Natural killer cell (primary cell): Measurements from ENCODE around the gene NCR2. TPM values are rescaled to one million over a fixed set of nuclear protein-coding genes. Genes with fewer than 3 reads are reported as not detected.
A peak's percentile ranks its signal among the peaks of the same experiment; 100 is the strongest.

Experiments
- ATAC-seq, 3 donors: fragments of 150-1000 bp in 2 of 3; fragments of 200-7000 bp in 1 of 3; cut with Tn5 transposase; 1 replicate in 1 of 3; 2 replicates in 2 of 3; pipeline ENCODE4 v1.10.0; 2021; ENCODE audit warnings: mild to moderate bottlenecking in 2 of 3, moderate library complexity in 2 of 3
- DNase-seq, 2 donors: peaks; one replicate each; pipeline versions ENCODE4 v3.0.0 to v3.0.0-alpha.2; 2013 to 2021; ENCODE audit warnings: mixed read lengths in 1 of 2
- H3K27ac ChIP-seq: one replicate; pipeline ENCODE4 v1.5.1; 2013; ENCODE audit warnings: mild to moderate bottlenecking, low read length
- H3K27me3 ChIP-seq: one replicate; pipeline ENCODE4 v1.6.1; 2013; ENCODE audit warnings: low read length; ENCODE audit not compliant: control insufficient read depth, insufficient read depth
- H3K36me3 ChIP-seq: one replicate; pipeline ENCODE4 v1.6.1; 2013; ENCODE audit warnings: low read length; ENCODE audit not compliant: control insufficient read depth, insufficient read depth
- H3K4me1 ChIP-seq: one replicate; pipeline ENCODE4 v1.6.1; 2013; ENCODE audit warnings: low read length; ENCODE audit not compliant: control insufficient read depth, insufficient read depth
- H3K4me3 ChIP-seq: one replicate; pipeline ENCODE4 v1.5.1; 2013; ENCODE audit warnings: low read length
- H3K9me3 ChIP-seq: one replicate; pipeline ENCODE4 v1.6.1; 2013; ENCODE audit warnings: low read length; ENCODE audit not compliant: control insufficient read depth, insufficient read depth
- H3K27ac Mint-ChIP-seq, 2 donors: one replicate each; pipeline ENCODE4 v1.8.0; 2022; ENCODE audit warnings: mild to moderate bottlenecking in 2 of 2, mixed read lengths in 2 of 2, moderate library complexity in 1 of 2
- H3K27me3 Mint-ChIP-seq, 2 donors: one replicate each; pipeline ENCODE4 v1.8.0; 2022; ENCODE audit warnings: low read depth in 2 of 2, mixed read lengths in 2 of 2
- H3K36me3 Mint-ChIP-seq: one replicate; pipeline ENCODE4 v1.8.0; 2022; ENCODE audit warnings: mixed read lengths
- H3K4me1 Mint-ChIP-seq, 2 donors: one replicate each; pipeline ENCODE4 v1.8.0; 2022; ENCODE audit warnings: mixed read lengths in 2 of 2
- H3K4me3 Mint-ChIP-seq: one replicate; pipeline ENCODE4 v1.8.0; 2022; ENCODE audit warnings: mild to moderate bottlenecking, moderate library complexity, mixed read lengths
- H3K9me3 Mint-ChIP-seq, 2 donors: one replicate each; pipeline ENCODE4 v1.8.0; 2022; ENCODE audit warnings: mixed read lengths in 2 of 2
- CTCF ChIP-seq: fragments of 200-600 bp; IDR thresholded peaks from one replicate; pipeline ENCODE4 v1.8.0; 2022; ENCODE audit warnings: antibody characterized with exemption
- WGBS: methylation state at CpG from one replicate; pipeline ENCODE4 v1.1.7; 2013; ENCODE audit warnings: missing lambda C conversion rate; ENCODE audit not compliant: insufficient coverage; 5-methylcytosine and 5-hydroxymethylcytosine counted together
- intact Hi-C: fragments of 100-400 bp; cut with micrococcal nuclease; formaldehyde crosslinking; loops from one replicate; pipeline ENCODE4 v1.14.2; 2022
- total RNA-seq, 4 donors: library from RNA; stranded (reverse); fragments of 120-200 nt in 1 of 4; gene quantifications; one replicate each; pipeline versions ENCODE4 v1.2.3 to v1.2.4, GENCODE V29; 2013 to 2022

Gene NCR2
- total RNA-seq, 3 donors from 2014 or later (not counting 1 experiment from before 2014, with no cell fraction given) = not detected

GRCh38 chr6:41370488-41371111 lies 35.2 kb downstream of the NCR2 start:
- peaks cover 28 to 33% of the 10 kb centered on the region in 2 donors for H3K4me1 Mint-ChIP-seq
- WGBS = 65% methylated on average over 6 of the region's 6 CpGs
- intact Hi-C loops = no loop called here
- no peaks in the 10 kb centered on the region for H3K36me3 Mint-ChIP-seq
- peak in 1 of 2 donors; percentile 10 for DNase-seq
- peaks cover 51 to 78% of the 10 kb centered on the region in 2 donors for H3K27me3 Mint-ChIP-seq
- no peak overlapping the region for H3K27ac Mint-ChIP-seq
- H3K9me3 Mint-ChIP-seq = no peaks in the 10 kb centered on the region
- Histone ChIP-seq H3K9me3 (no peaks in the 10 kb centered on the region), H3K4me3 (no peak overlapping the region), H3K36me3 (no peaks in the 10 kb centered on the region), H3K4me1 (peaks cover 41% of the 10 kb centered on the region), H3K27ac (no peak overlapping the region), H3K27me3 (peaks cover 52% of the 10 kb centered on the region)
- no peak for TF ChIP-seq CTCF
- ATAC-seq = no peak
- H3K4me3 Mint-ChIP-seq = peak overlapping the region; percentile 43

DNA sequence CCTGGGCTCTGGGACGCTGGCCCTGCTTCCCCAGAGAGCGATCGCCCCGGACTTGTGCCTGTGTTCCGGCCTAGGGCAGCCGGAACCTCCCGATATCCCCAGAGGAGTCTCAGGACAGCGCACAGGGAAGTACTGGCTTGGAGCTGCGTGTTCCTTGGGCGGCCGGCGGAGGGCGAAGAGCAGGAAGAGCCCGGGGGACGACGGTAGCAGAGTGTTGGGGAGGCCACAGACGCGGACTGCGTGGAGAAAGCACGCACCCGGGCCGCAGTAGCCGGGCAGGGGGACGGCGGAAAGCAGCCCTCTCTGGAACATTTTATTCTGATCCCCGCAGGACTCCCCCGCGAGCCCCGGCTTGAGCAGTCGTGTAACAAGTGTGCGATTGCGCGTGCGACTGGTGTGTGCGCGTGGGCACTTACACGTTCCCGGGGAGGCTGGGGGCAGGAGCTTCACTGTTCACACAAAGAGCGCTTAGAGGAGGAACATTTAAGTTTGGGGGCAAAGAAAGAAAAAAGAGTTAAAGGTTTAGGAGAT lies 36.1 kb downstream of the NCR2 start:
- H3K27ac ChIP-seq = no peak overlapping the region
- no peaks in the 10 kb centered on the region for H3K36me3 Mint-ChIP-seq
- no peak for TF ChIP-seq CTCF
- WGBS = 4% methylated on average over 39 of the region's 39 CpGs
- H3K9me3 ChIP-seq = no peaks in the 10 kb centered on the region
- H3K4me3 ChIP-seq = peak overlapping the region; percentile 14
- H3K36me3 ChIP-seq = no peaks in the 10 kb centered on the region
- peaks cover 28 to 33% of the 10 kb centered on the region in 2 donors for H3K4me1 Mint-ChIP-seq
- peaks cover 60 to 80% of the 10 kb centered on the region in 2 donors for H3K27me3 Mint-ChIP-seq
- H3K4me1 ChIP-seq = peaks cover 41% of the 10 kb centered on the region
- H3K27me3 ChIP-seq = peaks cover 61% of the 10 kb centered on the region
- H3K4me3 Mint-ChIP-seq = peak overlapping the region; percentile 82
- no peaks in the 10 kb centered on the region for H3K9me3 Mint-ChIP-seq
- peak in 1 of 2 donors; percentile 31 for DNase-seq
- ATAC-seq = peak in 1 of 3 donors; percentile 22
- intact Hi-C loops = no loop called here
- peak overlapping the region in 1 of 2 donors; percentile 55 for H3K27ac Mint-ChIP-seq

- Mint-ChIP-seq H3K9me3 (no peaks in the 10 kb centered on the region), H3K36me3 (no peaks in the 10 kb centered on the region), H3K27ac (no peak overlapping the region), H3K4me1 (peaks cover 28 to 33% of the 10 kb centered on the region in 2 donors), H3K4me3 (peak overlapping the region; percentile 82), H3K27me3 (peaks cover 65 to 86% of the 10 kb centered on the region in 2 donors)
- Histone ChIP-seq H3K36me3 (no peaks in the 10 kb centered on the region), H3K9me3 (no peaks in the 10 kb centered on the region), H3K27me3 (peaks cover 65% of the 10 kb centered on the region), H3K4me3 (peak overlapping the region; percentile 14), H3K27ac (no peak overlapping the region), H3K4me1 (peaks cover 41% of the 10 kb centered on the region)
- ATAC-seq = peak; percentile 42 to 54 (median 50)
- 2% methylated on average over 42 of the region's 42 CpGs for WGBS
- intact Hi-C loops = no loop called here
- TF ChIP-seq CTCF = no peak
- peak in 1 of 2 donors; percentile 42 for DNase-seq
Observed at GRCh38 chr6:41371992-41372831, 36.8 kb downstream of the NCR2 start.
